CD4-positive, CD25-positive, alpha-beta regulatory T cell (primary cell): ENCODE results near the gene ARHGEF25. TPM values are rescaled to one million over a fixed set of nuclear protein-coding genes. Genes with fewer than 3 reads are reported as not detected.
"Not testable (repeated sequence)": the region's sequence is repeated elsewhere in the genome, so short reads cannot be mapped to it uniquely, and the experiment has no call there.

Experiments
- ATAC-seq, 2 donors: fragments of 150-1000 bp; cut with Tn5 transposase; one replicate each; pipeline ENCODE4 v1.10.0; 2021; ENCODE audit warnings: low read depth in 2 of 2, moderate number of reproducible peaks in 2 of 2, moderate library complexity in 1 of 2
- DNase-seq, 3 donors: peaks; one replicate each; pipeline versions ENCODE4 v3.0.0 to v3.0.0-alpha.2; 2012 to 2022; ENCODE audit warnings: mixed read lengths in 1 of 3
- H3K27ac ChIP-seq: one replicate; pipeline ENCODE4 v1.7.0; 2013; ENCODE audit warnings: mild to moderate bottlenecking, low read length; ENCODE audit not compliant: insufficient read depth, poor library complexity, severe bottlenecking
- H3K27me3 ChIP-seq: one replicate; pipeline ENCODE4 v1.7.0; 2013; ENCODE audit warnings: low read length; ENCODE audit not compliant: control insufficient read depth, insufficient read depth
- H3K36me3 ChIP-seq: one replicate; pipeline ENCODE4 v1.7.0; 2013; ENCODE audit warnings: mild to moderate bottlenecking, low read length, moderate library complexity; ENCODE audit not compliant: control insufficient read depth, insufficient read depth
- H3K4me1 ChIP-seq: 2 replicates; pipeline ENCODE4 v1.7.0; 2013; ENCODE audit warnings: mild to moderate bottlenecking, low read length; ENCODE audit not compliant: insufficient read depth, control insufficient read depth, poor library complexity, severe bottlenecking
- H3K4me3 ChIP-seq: one replicate; pipeline ENCODE4 v1.7.0; 2013; ENCODE audit warnings: low read depth, mild to moderate bottlenecking, low read length, moderate library complexity
- H3K9me3 ChIP-seq, 2 experiments: 1 replicate in 1 of 2; 2 replicates in 1 of 2; pipeline ENCODE4 v1.7.0; 2013; ENCODE audit warnings: low read length in 2 of 2, mild to moderate bottlenecking in 1 of 2, moderate library complexity in 1 of 2; ENCODE audit not compliant: control insufficient read depth in 2 of 2
- H3K27ac Mint-ChIP-seq, 3 donors: one replicate each; pipeline ENCODE4 v1.8.0; 2020 to 2022; ENCODE audit warnings: mild to moderate bottlenecking in 3 of 3, mixed read lengths in 3 of 3, moderate library complexity in 2 of 3
- H3K27me3 Mint-ChIP-seq: one replicate; pipeline ENCODE4 v1.8.0; 2022; ENCODE audit warnings: mild to moderate bottlenecking, mixed read lengths
- H3K36me3 Mint-ChIP-seq: one replicate; pipeline ENCODE4 v1.8.0; 2020; ENCODE audit warnings: mixed read lengths
- H3K4me1 Mint-ChIP-seq, 4 donors: one replicate each; pipeline ENCODE4 v1.8.0; 2020 to 2022; ENCODE audit warnings: mixed read lengths in 4 of 4, mild to moderate bottlenecking in 1 of 4
- H3K4me3 Mint-ChIP-seq, 4 donors: one replicate each; pipeline ENCODE4 v1.8.0; 2020 to 2022; ENCODE audit warnings: mild to moderate bottlenecking in 4 of 4, mixed read lengths in 4 of 4, moderate library complexity in 3 of 4
- H3K9me3 Mint-ChIP-seq, 7 donors: one replicate each; pipeline ENCODE4 v1.8.0; 2020 to 2022; ENCODE audit warnings: mixed read lengths in 7 of 7, mild to moderate bottlenecking in 3 of 7, moderate library complexity in 2 of 7
- polyA plus RNA-seq, 4 donors: library from polyadenylated mRNA; unstranded; fragments of 300-500 nt; fragmentation: Illumina TruSeq; gene quantifications; one replicate each; pipeline ENCODE4 v1.2.3, GENCODE V29; 2021
- total RNA-seq: library from RNA; stranded (reverse); gene quantifications from one replicate; pipeline ENCODE4 v1.2.3, GENCODE V29; 2022

ARHGEF25 gene
- total and polyA plus RNA-seq, 5 donors from 2014 or later = 0.64 TPM; not detected in 4

GRCh38 chr12:57640175-57641042, 29.2 kb downstream of the ARHGEF25 start:
- Mint-ChIP-seq H3K4me3 (peak overlapping the region in 1 of 4 donors; percentile 5), H3K36me3 (no peaks in the 10 kb centered on the region), H3K27me3 (peaks cover 48% of the 10 kb centered on the region), H3K27ac (no peak overlapping the region), H3K4me1 (no peaks in the 10 kb centered on the region), H3K9me3 (peaks cover 0 to 3% (median 0%) of the 10 kb centered on the region in 7 donors)
- Histone ChIP-seq H3K4me1 (no peaks in the 10 kb centered on the region), H3K9me3 (peaks cover 0 to 3% of the 10 kb centered on the region in 2 experiments), H3K36me3 (no peaks in the 10 kb centered on the region), H3K4me3 (no peak overlapping the region), H3K27ac (no peak overlapping the region), H3K27me3 (peaks cover 7% of the 10 kb centered on the region)
- ATAC-seq (no peak), DNase-seq (no peak)

GRCh38 chr12:57641699-57642442, 30.6 kb downstream of the ARHGEF25 start:
- H3K36me3 Mint-ChIP-seq = no peaks in the 10 kb centered on the region
- Histone ChIP-seq H3K36me3 (no peaks in the 10 kb centered on the region), H3K4me1 (no peaks in the 10 kb centered on the region), H3K27ac (no peak overlapping the region), H3K27me3 (peaks cover 7% of the 10 kb centered on the region), H3K9me3 (peaks cover 0 to 3% of the 10 kb centered on the region in 2 experiments), H3K4me3 (no peak overlapping the region)
- no peak overlapping the region for H3K4me3 Mint-ChIP-seq
- H3K9me3 Mint-ChIP-seq = peaks cover 0 to 3% (median 0%) of the 10 kb centered on the region in 7 donors
- ATAC-seq (no peak), DNase-seq (no peak)
- H3K27me3 Mint-ChIP-seq = peaks cover 47% of the 10 kb centered on the region
- H3K4me1 Mint-ChIP-seq = no peaks in the 10 kb centered on the region
- no peak overlapping the region for H3K27ac Mint-ChIP-seq

GRCh38 chr12:57645990-57646658, 34.9 kb downstream of the ARHGEF25 start:
- H3K4me1 Mint-ChIP-seq, H3K9me3 Mint-ChIP-seq, H3K4me3 Mint-ChIP-seq, H3K4me3 ChIP-seq, ATAC-seq, H3K27me3 Mint-ChIP-seq, H3K36me3 ChIP-seq, H3K27ac ChIP-seq, DNase-seq, H3K36me3 Mint-ChIP-seq, H3K27ac Mint-ChIP-seq, H3K4me1 ChIP-seq, H3K27me3 ChIP-seq, H3K9me3 ChIP-seq: not testable (repeated sequence)

GRCh38 chr12:57646659-57647049, 35.4 kb downstream of the ARHGEF25 start:
- not testable (repeated sequence) for H3K4me1 Mint-ChIP-seq

GRCh38 chr12:57654042-57654441, 42.8 kb downstream of the ARHGEF25 start:
- no peaks in the 10 kb centered on the region for H3K9me3 ChIP-seq
- no peaks in the 10 kb centered on the region for H3K4me1 Mint-ChIP-seq
- DNase-seq (no peak), ATAC-seq (no peak)
- no peak overlapping the region for H3K27ac ChIP-seq
- no peak overlapping the region for H3K4me3 ChIP-seq
- H3K4me3 Mint-ChIP-seq = no peak overlapping the region
- H3K27ac Mint-ChIP-seq = no peak overlapping the region
- H3K36me3 Mint-ChIP-seq = no peaks in the 10 kb centered on the region
- H3K4me1 ChIP-seq = no peaks in the 10 kb centered on the region
- H3K36me3 ChIP-seq = no peaks in the 10 kb centered on the region
- H3K9me3 Mint-ChIP-seq = peaks cover 0 to 3% (median 0%) of the 10 kb centered on the region in 7 donors
- H3K27me3 ChIP-seq = no peaks in the 10 kb centered on the region
- peaks cover 16% of the 10 kb centered on the region for H3K27me3 Mint-ChIP-seq

More at GRCh38 chr12:57646659-57647049, 35.4 kb downstream of the ARHGEF25 start:
- not testable (repeated sequence) for H3K4me3 Mint-ChIP-seq, H3K9me3 ChIP-seq, H3K36me3 Mint-ChIP-seq, H3K9me3 Mint-ChIP-seq, H3K27ac Mint-ChIP-seq, ATAC-seq, DNase-seq, H3K27me3 ChIP-seq, H3K4me3 ChIP-seq, H3K27me3 Mint-ChIP-seq, H3K27ac ChIP-seq, H3K36me3 ChIP-seq, H3K4me1 ChIP-seq

- DNase-seq = no peak
- Mint-ChIP-seq H3K27me3 (peaks cover 17% of the 10 kb centered on the region), H3K36me3 (no peaks in the 10 kb centered on the region), H3K4me1 (no peaks in the 10 kb centered on the region), H3K27ac (no peak overlapping the region), H3K9me3 (peaks cover 0 to 3% (median 1%) of the 10 kb centered on the region in 7 donors), H3K4me3 (no peak overlapping the region)
- Histone ChIP-seq H3K27ac (no peak overlapping the region), H3K27me3 (peaks cover 2% of the 10 kb centered on the region), H3K4me3 (no peak overlapping the region), H3K4me1 (no peaks in the 10 kb centered on the region), H3K36me3 (no peaks in the 10 kb centered on the region), H3K9me3 (no peaks in the 10 kb centered on the region)
- no peak for ATAC-seq
These were observed 44.5 kb downstream of the ARHGEF25 start for GRCh38 chr12:57655541-57656240.

- not testable (repeated sequence) for H3K27me3 ChIP-seq
These were observed 45.2 kb downstream of the ARHGEF25 start for GRCh38 chr12:57656408-57656807.

More at GRCh38 chr12:57656408-57656807, 45.2 kb downstream of the ARHGEF25 start:
- H3K4me3 ChIP-seq, DNase-seq, H3K4me1 Mint-ChIP-seq, H3K4me1 ChIP-seq, ATAC-seq, H3K27ac Mint-ChIP-seq, H3K9me3 Mint-ChIP-seq, H3K36me3 Mint-ChIP-seq, H3K27ac ChIP-seq, H3K36me3 ChIP-seq, H3K9me3 ChIP-seq: not testable (repeated sequence)
- Mint-ChIP-seq H3K27me3 (peaks cover 19% of the 10 kb centered on the region), H3K4me3 (peak overlapping the region in 1 of 4 donors; percentile 38)
